GM18526 (cell line): Measurements from ENCODE around the gene STARD7.

Experiments
- POLR2A ChIP-seq: IDR thresholded peaks from 3 replicates; pipeline ENCODE4 v1.6.1; 2011; ENCODE audit not compliant: insufficient read length; ENCODE audit errors: extremely low read depth

STARD7 gene

GRCh38 chr2:96207073-96207773, 1.4 kb downstream of the STARD7 start:
- no peak for TF ChIP-seq POLR2A

GRCh38 chr2:96205888-96206287, 2.7 kb downstream of the STARD7 start:
- no peak for TF ChIP-seq POLR2A

- TF ChIP-seq POLR2A = no peak
Observed at GRCh38 chr2:96204836-96205624, 3.6 kb downstream of the STARD7 start.

GRCh38 chr2:96203130-96204028, 5.2 kb downstream of the STARD7 start:
- TF ChIP-seq POLR2A = no peak

- no peak for TF ChIP-seq POLR2A
Observed at GRCh38 chr2:96202152-96202854, 6.3 kb downstream of the STARD7 start.

GRCh38 chr2:96201338-96201737, 7.3 kb downstream of the STARD7 start:
- TF ChIP-seq POLR2A = no peak

GRCh38 chr2:96198921-96199320, 9.7 kb downstream of the STARD7 start:
- TF ChIP-seq POLR2A = no peak

- no peak for TF ChIP-seq POLR2A
Observed at GRCh38 chr2:96197546-96198255, 10.9 kb downstream of the STARD7 start.

GRCh38 chr2:96195410-96196066, 13.1 kb downstream of the STARD7 start:
- no peak for TF ChIP-seq POLR2A

- no peak for TF ChIP-seq POLR2A
Observed at GRCh38 chr2:96191937-96192670, 16.5 kb downstream of the STARD7 start.

- TF ChIP-seq POLR2A = no peak
Observed at GRCh38 chr2:96188821-96189526, 19.7 kb downstream of the STARD7 start.

GRCh38 chr2:96186562-96186961, 22.1 kb downstream of the STARD7 start:
- TF ChIP-seq POLR2A = no peak

- TF ChIP-seq POLR2A = no peak
Observed at GRCh38 chr2:96185516-96185915, 23.1 kb downstream of the STARD7 start.
